Stimulated activated CD4-positive, alpha-beta T cell treated with anti-CD3 and anti-CD28 coated beads, Interleukin-1b, Interleukin-23, amount 100 ng/mL, for 4 hours (primary cell): ENCODE results near the gene HPDL.
"Not testable (repeated sequence)": the region's sequence is repeated elsewhere in the genome, so short reads cannot be mapped to it uniquely, and the experiment has no call there.

Experiments
- DNase-seq, 2 donors: peaks; one replicate each; pipeline ENCODE4 v3.0.0-alpha.2; 2020; ENCODE audit warnings: low read depth in 2 of 2

Gene HPDL

GRCh38 chr1:45326627-45327623 is at the start of gene HPDL:
HPDL (plus strand) TSS chr1:45326895; CDS start chr1:45327149, 254 bp downstream.
- peak; percentile 59 to 69 for DNase-seq

GRCh38 chr1:45282351-45282750 is 44.3 kb upstream of the HPDL start:
- no peak for DNase-seq

DNA sequence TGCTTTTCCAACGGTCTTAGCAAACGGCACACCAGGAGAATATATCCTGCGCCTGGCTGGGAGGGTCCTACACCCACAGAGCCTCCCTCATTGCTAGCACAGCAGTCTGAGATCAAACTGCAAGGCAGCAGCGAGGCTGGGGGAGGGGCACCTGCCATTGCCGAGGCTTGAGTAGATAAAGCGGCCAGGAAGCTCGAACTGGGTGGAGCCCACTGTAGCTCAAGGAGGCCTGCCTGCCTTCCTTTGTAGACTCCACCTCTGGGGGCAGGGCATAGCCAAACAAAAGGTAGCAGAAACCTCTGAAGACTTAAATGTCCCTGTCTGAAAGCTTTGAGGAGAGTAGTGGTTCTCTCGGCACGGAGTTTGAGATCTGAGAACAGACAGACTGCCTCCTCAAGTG is 41.8 kb upstream of the HPDL start:
- not testable (repeated sequence) for DNase-seq

DNA sequence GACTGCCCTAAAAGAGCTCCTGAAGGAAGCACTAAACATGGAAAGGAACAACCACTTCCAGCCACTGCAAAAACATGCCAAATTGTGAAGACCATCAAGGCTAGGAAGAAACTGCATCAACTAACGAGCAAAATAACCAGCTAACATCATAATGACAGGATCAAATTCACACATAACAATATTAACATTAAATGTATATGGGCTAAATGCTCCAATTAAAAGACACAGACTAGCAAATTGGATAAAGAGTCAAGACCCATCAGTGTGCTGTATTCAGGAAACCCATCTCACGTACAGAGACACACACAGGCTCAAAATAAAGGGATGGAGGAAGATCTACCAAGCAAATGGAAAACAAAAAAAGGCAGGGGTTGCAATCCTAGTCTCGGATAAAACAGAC is 40.2 kb upstream of the HPDL start:
- not testable (repeated sequence) for DNase-seq

DNA sequence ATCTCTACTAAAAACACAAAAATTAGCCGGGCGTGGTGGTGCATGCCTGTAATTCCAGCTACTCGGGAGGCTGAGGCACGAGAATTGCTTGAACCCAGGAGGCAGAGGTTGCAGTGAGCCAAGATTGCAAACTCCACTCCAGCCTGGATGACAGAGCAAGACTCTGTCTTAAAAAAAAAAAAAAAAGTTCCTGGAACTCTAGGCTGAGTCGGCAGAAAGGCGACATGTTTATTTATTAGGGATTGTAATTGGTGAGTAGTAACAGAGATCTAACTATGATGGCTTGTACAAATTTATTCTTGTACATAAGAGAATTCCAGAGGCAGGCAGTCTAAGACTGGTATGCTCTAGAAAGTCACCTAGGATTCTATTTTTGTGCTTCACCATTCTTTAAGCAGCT is 35.7 kb upstream of the HPDL start:
- not testable (repeated sequence) for DNase-seq

- no peak for DNase-seq
Measured at GRCh38 chr1:45291716-45292115, 35.0 kb upstream of the HPDL start.

- DNase-seq: no peak
Measured at GRCh38 chr1:45297666-45298356, 28.9 kb upstream of the HPDL start.

DNA sequence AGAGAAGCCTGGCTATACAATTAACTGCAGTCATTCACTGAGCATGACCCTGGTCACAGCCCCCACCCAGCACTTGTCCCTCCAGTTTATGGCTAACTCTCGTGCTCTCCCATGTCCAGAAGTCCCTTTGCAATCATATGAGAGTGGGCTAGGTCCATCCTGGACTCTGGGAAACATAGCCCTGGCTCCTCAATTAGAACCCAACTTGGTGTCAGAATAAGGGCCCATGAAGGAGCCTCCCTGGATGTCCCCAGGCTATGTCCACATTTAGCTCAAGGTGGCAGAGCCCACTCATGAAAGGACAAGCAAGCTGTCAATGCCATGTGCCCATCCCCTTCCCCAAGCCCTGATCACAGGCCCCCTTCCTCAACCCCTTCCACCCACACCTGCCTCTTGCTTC is 27.4 kb upstream of the HPDL start:
- DNase-seq: no peak

DNA sequence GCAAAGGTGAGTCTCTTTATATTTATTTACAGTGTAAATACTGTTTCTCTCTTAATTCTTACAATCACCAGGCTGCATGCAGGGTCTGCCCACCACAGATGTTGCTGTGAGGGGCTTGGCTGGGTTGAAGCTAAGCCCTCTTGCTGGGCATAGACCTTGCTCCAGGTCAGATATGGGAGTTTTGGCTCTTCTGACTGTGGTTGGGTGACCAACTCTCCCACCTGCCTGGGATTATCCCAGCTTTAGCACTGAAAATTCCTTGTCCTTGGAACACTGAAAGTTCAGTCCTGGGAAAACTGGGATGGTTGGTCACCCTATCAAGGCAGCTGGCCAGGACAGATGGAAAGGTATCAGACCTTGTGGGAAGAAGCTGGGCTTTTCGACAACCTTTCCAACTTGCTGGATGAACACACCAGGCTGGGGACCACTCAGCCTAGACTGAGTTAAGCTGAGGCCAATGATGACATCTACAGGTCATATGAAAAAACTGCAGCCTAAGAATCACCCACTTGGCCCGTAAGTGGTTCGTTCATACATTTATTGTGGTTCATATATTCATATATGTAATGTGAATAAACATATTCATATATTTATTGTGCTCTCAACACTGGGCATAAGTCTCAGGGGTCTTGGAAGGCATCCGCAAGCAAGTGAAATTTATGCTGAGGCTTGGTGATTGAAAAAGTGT is 26.6 kb upstream of the HPDL start:
- DNase-seq: peak in 1 of 2 donors; percentile 18

- no peak for DNase-seq
Measured at GRCh38 chr1:45300669-45300997, 26.1 kb upstream of the HPDL start.

DNA sequence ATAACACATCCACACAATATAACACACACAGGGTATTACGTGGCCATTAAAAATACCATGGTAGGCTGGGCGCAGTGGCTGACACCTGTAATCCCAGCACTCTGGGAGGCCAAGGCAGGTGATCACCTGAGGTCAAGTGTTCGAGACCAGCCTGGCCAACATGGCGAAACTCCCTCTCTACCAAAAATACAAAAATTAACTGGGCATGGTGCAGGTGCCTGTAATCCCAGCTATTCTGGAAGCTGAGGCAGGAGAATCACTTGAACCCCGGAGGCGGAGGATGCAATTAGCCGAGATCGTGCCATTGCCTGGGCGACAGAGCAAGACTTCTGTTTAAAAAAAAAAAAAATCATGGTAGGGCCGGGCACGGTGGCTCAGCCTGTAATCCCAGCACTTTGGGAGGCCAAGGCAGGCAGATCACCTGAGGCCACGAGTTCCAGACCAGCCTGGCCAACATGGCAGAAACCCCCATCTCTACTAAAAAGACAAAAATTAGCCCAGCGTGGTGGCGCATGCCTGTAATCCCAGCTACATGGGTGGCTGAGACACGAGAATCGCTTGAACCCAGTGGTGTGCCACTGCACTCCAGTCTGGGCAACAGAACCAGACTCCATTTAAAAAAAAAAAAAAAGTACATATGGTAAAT is 24.1 kb upstream of the HPDL start:
- DNase-seq: no peak

GRCh38 chr1:45303520-45304310 is 23.0 kb upstream of the HPDL start:
- peak; percentile 99 for DNase-seq

GRCh38 chr1:45304311-45305081 is 22.2 kb upstream of the HPDL start:
- DNase-seq: no peak

- DNase-seq: no peak
Measured at GRCh38 chr1:45305231-45305630, 21.5 kb upstream of the HPDL start.

- no peak for DNase-seq
Measured at GRCh38 chr1:45306319-45306718, 20.4 kb upstream of the HPDL start.

GRCh38 chr1:45306905-45307304 is 19.8 kb upstream of the HPDL start:
- DNase-seq: no peak

GRCh38 chr1:45314266-45314665 is 12.4 kb upstream of the HPDL start:
- no peak for DNase-seq

DNA sequence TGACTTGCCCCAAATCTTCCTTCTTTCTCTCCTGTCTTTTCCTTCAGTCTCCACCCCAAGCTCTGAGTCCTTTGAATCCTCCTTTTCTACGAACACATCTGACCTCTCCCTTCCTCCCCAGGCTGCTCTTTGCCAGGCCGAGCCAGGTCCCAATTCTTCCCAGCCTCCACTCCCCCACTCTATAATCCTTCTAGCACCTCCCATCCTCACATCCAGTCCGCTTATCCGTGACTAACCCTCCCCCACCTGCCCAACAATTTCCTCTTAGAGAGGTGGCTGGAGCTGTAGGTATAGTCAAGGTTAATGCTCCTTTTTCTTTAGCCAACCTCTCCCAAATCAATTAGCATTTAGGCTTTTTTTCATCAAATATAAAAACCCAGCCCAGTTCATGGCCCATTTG is 9.5 kb upstream of the HPDL start:
- DNase-seq: no peak

DNA sequence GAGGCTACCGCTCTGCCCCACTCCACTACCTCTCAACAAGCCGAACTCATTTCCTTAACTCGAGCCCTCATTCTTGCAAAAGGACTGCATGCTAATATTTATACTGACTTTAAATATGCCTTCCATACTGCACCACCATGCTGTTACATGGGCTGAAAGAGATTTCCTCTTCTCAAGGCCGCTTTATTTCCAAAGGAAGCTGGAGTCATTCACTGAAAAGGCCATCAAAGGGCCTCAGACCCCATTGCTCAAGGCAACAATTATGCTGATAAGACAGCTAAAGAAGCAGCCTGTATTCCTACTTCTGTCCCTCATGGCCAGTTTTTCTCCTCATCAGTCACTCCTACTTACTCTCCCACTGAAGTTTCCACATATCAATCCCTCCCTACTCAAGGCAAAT is 6.9 kb upstream of the HPDL start:
- no peak for DNase-seq

DNA sequence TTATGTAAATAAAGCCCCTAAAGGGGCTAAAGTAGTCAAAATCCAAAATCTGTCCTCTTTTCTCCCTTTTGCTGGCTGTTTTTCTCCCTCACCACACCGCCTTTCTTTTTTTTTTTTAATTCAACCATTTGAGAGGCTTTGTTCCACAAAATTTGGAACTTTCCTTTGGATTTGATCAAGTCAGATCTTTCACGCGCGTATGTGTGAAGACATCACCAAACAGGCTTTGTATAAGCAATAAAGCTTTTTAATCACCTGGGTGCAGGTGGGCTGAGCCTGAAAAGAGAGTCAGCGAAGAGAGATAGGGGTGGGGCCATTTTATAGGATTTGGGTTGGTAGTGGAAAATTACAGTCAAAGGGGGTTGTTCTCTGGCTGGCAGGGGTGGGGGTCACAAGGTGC is 5.3 kb upstream of the HPDL start:
- DNase-seq: no peak
